ENCODE measurements around the gene ATP10B. TPM values are rescaled to one million over a fixed set of nuclear protein-coding genes. Genes with fewer than 3 reads are reported as not detected.

The ATP10B gene
- total RNA-seq, 1 donor from 2014 or later, result not detected

DNA sequence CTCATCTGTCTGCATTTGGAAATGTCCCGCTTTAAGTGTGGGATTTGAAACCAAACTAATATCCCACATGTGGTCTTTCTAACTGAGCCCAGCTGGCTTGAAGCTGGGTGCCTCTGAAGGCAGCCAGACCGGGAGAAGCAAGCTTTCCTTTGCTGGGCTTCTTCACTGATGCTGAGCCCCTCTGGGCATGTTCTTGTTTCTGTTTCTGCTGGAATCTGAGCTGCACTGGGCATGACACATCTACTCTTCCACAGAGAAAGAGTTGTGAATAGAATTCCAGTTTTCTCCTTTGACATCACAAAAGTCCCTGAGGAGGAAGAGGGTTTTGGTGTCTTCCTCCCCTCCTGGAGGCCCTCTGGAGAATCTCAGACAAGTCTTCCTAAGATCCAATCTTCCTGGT, 179.5 kb downstream of the ATP10B start:
- intact Hi-C loops (cut with micrococcal nuclease), result no loop called here
- Mint-ChIP-seq H3K4me3 (no peak overlapping the region), H3K4me1 (no peaks in the 10 kb centered on the region), H3K27me3 (no peaks in the 10 kb centered on the region), H3K9me3 (no peaks in the 10 kb centered on the region), H3K27ac (no peak overlapping the region), H3K36me3 (ENCODE audit: low read depth) (no peaks in the 10 kb centered on the region)
- DNase-seq, result no peak

DNA sequence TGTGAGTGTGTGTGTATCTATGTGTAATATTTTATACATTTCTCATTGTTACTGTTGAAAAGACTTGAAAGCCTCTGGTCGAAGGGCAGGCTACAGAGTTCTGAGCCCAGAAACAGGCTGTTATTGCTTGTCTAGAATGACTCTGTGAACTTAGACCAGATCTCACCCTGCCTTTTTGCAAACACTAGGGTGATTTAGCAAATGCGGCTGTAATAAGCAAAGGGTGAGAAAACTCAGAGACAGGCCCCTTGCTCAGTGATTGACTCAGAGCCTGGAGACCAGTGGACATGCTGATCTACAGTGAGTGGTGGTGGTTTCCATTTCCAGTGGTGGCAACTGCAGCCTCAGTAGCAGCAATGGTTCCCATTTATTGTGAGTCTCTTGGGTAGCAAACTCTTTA, 183.7 kb downstream of the ATP10B start:
- no peaks in the 10 kb centered on the region for H3K4me1 Mint-ChIP-seq
- peaks cover 3% of the 10 kb centered on the region for H3K27me3 Mint-ChIP-seq
- intact Hi-C loops (cut with micrococcal nuclease), result no loop called here
- no peaks in the 10 kb centered on the region for H3K36me3 Mint-ChIP-seq (ENCODE audit: low read depth)
- no peak for DNase-seq
- H3K4me3 Mint-ChIP-seq, result no peak overlapping the region
- H3K9me3 Mint-ChIP-seq, result no peaks in the 10 kb centered on the region
- no peak overlapping the region for H3K27ac Mint-ChIP-seq

DNA sequence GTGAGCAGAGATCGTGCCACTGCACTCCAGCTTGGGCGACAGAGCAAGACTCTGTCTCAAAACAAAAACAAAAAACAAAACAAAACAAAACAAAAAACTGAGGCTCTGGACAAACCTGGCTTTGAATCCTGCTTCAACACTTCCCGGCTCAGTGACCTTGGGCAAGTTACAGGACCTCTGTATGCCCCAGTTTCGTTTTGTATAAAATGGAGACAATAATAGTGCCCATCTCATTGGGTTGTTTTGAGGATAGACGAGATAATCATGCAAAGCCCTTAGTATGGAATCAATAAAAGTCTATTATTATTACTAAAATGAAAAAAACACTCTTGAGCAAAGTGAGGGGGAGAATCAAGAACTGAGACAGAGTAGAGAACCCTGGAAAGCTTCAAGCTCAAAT, 184.9 kb downstream of the ATP10B start:
- DNase-seq, result no peak
- Mint-ChIP-seq H3K4me3 (no peak overlapping the region), H3K4me1 (no peaks in the 10 kb centered on the region), H3K27ac (no peak overlapping the region), H3K9me3 (no peaks in the 10 kb centered on the region), H3K27me3 (peaks cover 3% of the 10 kb centered on the region), H3K36me3 (ENCODE audit: low read depth) (no peaks in the 10 kb centered on the region)
- intact Hi-C loops (cut with micrococcal nuclease), result no loop called here

DNA sequence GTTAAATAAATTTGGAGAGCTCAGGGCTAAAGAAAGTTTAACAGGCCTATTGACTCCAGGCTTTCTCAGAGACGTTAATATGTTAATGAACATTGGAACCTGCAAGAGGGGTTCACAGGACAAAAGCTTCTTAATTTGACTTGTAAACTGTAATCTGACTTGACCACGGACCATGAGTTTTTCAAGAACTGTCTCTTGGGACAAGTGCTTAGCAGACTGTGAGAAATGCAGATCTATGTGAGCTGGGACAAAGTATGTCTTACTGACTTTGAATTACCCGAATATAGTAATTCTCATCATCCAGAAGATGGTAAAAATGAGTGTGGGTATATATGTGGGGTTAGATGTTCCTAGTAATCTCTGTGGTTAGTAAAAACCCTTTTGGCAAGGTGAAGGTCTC, 186.6 kb downstream of the ATP10B start:
- Mint-ChIP-seq H3K27me3 (peaks cover 3% of the 10 kb centered on the region), H3K4me3 (no peak overlapping the region), H3K4me1 (no peaks in the 10 kb centered on the region), H3K36me3 (ENCODE audit: low read depth) (no peaks in the 10 kb centered on the region), H3K9me3 (no peaks in the 10 kb centered on the region), H3K27ac (no peak overlapping the region)
- intact Hi-C loops (cut with micrococcal nuclease), result no loop called here
- no peak for DNase-seq

DNA sequence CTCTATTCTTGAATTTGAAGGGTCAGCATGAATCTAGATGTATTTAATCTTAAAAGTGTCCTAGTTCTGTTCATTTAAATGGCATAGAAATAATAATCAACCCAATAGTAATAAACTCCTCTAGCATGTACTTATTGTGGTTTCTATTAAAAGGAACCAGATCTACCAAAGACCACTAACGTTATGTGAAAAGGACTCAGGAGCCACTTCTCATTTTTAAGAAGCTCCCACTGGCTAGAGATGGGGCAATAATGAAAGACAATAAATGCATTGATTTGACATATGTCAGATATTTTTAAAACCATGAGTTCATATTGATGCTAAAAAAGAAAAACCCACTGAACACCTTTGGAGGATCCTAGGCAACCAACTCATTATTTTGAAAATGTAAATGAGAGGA, 191.9 kb downstream of the ATP10B start:
- Mint-ChIP-seq H3K4me3 (no peak overlapping the region), H3K27me3 (peaks cover 1% of the 10 kb centered on the region), H3K36me3 (ENCODE audit: low read depth) (no peaks in the 10 kb centered on the region), H3K4me1 (peaks cover 19% of the 10 kb centered on the region), H3K9me3 (peaks cover 3% of the 10 kb centered on the region), H3K27ac (no peak overlapping the region)
- no peak for DNase-seq
- intact Hi-C loops (cut with micrococcal nuclease), result no loop called here

DNA sequence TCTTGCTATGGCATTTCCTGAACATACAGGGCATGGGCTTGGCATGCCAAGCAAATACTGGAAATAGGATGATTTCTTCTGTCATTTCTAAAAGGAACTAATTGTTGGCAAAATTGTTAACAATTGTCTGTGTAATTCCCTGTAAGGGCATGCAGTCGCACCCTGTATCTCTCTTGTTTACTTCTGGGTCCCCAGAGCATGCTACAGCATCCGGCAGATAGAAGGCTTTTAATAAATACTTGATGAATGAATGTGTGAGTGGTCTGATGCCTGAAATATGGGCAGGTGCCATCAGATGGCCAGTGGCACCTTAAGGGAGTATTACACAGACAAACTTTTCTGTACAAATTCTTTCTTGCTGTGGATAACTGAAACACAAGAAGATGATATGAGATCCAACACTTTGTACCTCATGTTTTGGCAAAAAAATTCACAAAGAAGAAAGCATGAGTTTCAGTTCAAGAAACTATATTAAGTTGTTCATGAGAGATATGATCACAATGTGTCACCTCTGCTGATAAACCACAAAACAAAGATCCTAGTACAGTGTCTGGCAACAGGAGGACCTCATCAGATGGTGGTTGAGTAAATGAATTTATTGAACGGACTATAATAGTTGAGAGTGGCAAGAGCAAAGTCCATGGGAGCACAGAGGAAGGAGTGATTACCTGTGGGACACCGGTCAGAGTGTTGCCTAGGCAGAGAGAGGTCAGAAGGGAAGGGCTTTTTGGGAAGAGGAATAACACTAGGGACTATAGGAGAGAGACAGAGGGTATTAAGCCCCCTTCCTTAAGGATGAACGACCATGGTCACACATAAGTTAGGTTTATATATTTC, 194.2 kb downstream of the ATP10B start:
- Mint-ChIP-seq H3K4me3 (peak overlapping the region; percentile 9), H3K36me3 (ENCODE audit: low read depth) (no peaks in the 10 kb centered on the region), H3K4me1 (peaks cover 19% of the 10 kb centered on the region), H3K27me3 (peaks cover 1% of the 10 kb centered on the region), H3K9me3 (peaks cover 3% of the 10 kb centered on the region), H3K27ac (peak overlapping the region; percentile 56)
- no peak for DNase-seq
- intact Hi-C loops (cut with micrococcal nuclease), result loop anchor here (10.0 kb wide), 1 partner anchor 223 kb away; no protein-coding TSS in a partner anchor

DNA sequence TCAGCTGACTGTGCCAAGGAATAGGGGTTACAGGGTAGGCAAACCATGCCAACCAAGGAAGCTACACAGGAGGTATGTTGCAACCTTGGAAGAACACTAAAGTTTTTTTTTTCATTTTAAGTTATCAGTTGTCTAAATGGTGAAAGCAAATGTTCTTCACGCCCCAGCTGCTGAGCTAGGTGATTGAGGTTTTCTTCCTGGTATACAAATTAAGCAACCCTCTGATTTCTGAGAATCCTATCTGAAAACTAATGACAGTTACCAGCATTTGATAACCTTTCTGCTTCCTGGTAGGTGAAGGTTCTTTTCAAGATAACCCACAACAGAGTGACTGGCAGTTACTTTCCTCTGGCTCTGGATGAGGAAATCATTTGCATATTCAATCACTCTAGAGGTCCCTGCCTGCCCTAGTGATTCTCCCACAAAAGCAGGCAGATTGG, 194.9 kb downstream of the ATP10B start:
- DNase-seq, result peak; percentile 60
- Mint-ChIP-seq H3K4me1 (peaks cover 19% of the 10 kb centered on the region), H3K27me3 (peaks cover 1% of the 10 kb centered on the region), H3K27ac (peak overlapping the region; percentile 56), H3K36me3 (ENCODE audit: low read depth) (no peaks in the 10 kb centered on the region), H3K9me3 (peaks cover 3% of the 10 kb centered on the region), H3K4me3 (peak overlapping the region; percentile 18)
- intact Hi-C loops (cut with micrococcal nuclease), result loop anchor here (10.0 kb wide), 1 partner anchor 222 kb away; no protein-coding TSS in a partner anchor

DNA sequence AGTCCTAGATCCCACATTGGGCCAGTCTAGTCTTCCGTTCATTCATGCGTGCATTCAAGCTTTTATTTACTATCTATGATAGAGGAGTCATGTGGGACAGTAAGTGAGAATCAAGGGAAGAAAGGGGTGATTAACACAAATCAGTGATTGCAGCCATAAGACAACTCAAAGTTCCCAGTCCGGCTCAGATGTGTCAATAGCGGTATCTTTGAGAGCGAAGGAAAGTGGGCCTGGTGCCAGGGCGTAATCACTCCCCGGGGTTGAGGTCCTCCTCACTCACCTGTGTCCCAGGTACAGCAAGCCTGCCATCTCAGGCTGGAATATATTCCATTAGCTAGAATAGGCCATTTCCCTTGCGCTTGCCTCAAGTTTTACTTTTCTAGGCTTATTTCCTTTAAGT, 196.3 kb downstream of the ATP10B start:
- intact Hi-C loops (cut with micrococcal nuclease), result loop anchor here (10.0 kb wide), 1 partner anchor 221 kb away; no protein-coding TSS in a partner anchor

DNA sequence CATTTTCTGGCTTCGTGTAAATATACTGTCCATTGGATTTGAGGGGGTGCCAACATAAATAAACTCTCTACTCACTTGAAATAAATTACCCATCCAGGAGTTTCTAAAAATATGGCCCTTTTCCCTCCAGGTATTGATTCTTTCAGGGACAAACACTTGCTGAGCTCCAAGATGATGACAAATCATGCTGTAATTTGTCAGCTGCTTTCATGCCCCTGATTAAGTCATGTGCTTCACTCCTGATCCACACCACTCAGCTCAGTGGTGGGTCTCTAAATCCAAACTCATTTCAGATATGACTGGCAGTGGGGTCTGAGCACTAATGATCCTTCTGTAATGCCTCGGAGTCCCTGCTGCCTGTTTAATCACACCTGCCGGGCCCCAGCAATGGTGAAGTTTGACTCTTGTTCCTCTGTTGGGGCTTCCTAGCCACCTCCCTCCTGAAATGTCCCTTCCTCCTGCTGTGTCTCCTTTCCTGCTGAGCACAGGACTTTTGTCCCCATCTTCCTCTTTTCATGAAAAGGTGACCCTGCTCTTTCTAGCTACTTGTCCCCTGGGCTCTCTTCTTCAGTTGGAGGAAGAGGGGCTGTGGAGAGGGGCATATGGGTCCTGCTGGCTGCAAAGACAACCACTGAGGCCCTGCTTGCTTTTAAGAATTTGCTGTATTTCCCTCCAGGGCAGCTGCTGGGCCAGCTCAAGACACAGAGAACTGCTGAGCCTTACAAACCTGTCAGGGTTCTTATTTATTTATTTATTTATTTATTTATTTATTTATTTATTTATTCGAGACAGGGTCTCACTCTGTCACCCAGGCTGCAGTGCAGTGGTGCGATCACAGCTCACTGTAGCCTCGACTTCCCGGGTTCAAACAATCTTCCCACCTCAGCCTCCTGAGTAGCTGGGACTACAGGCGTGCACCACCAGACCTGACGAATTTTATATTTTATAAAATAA, 200.0 kb downstream of the ATP10B start:
- no peaks in the 10 kb centered on the region for H3K9me3 Mint-ChIP-seq
- H3K4me3 Mint-ChIP-seq, result no peak overlapping the region
- DNase-seq, result no peak
- H3K27me3 Mint-ChIP-seq, result peaks cover 3% of the 10 kb centered on the region
- no peaks in the 10 kb centered on the region for H3K36me3 Mint-ChIP-seq (ENCODE audit: low read depth)
- peaks cover 9% of the 10 kb centered on the region for H3K4me1 Mint-ChIP-seq
- no peak overlapping the region for H3K27ac Mint-ChIP-seq
- intact Hi-C loops (cut with micrococcal nuclease), result loop anchor here (10.0 kb wide), 1 partner anchor 217 kb away; no protein-coding TSS in a partner anchor

More for the DNA sequence above, 196.3 kb downstream of the ATP10B start:
- Mint-ChIP-seq H3K36me3 (ENCODE audit: low read depth) (no peaks in the 10 kb centered on the region), H3K9me3 (peaks cover 3% of the 10 kb centered on the region), H3K27me3 (peaks cover 1% of the 10 kb centered on the region), H3K27ac (no peak overlapping the region), H3K4me3 (no peak overlapping the region), H3K4me1 (peaks cover 19% of the 10 kb centered on the region)
- DNase-seq, result no peak

DNA sequence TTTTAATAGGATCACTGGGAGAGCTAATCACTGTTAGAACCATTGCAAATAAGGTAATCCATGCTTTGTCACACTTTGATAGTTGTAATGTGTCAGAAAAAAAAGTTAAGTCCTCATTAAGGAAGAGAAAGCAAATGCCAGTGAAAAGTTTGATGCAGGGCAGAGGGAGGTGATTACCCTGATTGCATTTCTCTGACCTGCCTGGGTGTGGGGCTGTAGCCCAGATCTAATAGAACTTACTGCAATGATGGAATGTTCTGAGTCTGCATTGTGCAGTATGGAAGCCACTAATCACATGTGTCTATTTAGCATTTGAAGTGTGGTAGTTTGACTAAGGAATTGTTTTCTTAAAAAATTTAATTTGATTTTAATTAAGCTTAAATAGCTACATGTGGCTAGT, 202.7 kb downstream of the ATP10B start:
- Mint-ChIP-seq H3K4me3 (no peak overlapping the region), H3K36me3 (ENCODE audit: low read depth) (no peaks in the 10 kb centered on the region), H3K27ac (no peak overlapping the region), H3K4me1 (no peaks in the 10 kb centered on the region), H3K9me3 (no peaks in the 10 kb centered on the region), H3K27me3 (peaks cover 3% of the 10 kb centered on the region)
- peak; percentile 61 for DNase-seq
- intact Hi-C loops (cut with micrococcal nuclease), result no loop called here

DNA sequence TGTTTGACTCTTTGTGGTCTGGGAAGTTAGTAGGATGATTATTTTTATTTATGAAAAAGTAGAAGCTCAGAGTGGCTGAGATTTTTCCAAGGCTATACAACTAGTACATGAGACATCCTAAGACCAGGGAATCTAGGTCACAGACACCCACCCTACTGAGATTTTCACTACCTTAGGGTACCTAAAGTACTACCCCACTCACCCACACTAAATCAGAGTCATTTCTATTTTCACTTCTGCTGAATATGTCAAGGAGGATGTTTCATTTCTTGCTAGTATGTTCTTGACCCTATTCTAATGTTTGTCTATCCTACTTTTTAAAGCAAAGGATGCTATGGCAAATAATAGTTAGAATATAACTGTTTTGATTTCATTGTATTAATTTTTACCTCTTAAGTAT, 206.0 kb downstream of the ATP10B start:
- Mint-ChIP-seq H3K27me3 (peaks cover 3% of the 10 kb centered on the region), H3K9me3 (no peaks in the 10 kb centered on the region), H3K4me3 (no peak overlapping the region), H3K27ac (no peak overlapping the region), H3K36me3 (ENCODE audit: low read depth) (no peaks in the 10 kb centered on the region), H3K4me1 (no peaks in the 10 kb centered on the region)
- no peak for DNase-seq
- intact Hi-C loops (cut with micrococcal nuclease), result no loop called here

DNA sequence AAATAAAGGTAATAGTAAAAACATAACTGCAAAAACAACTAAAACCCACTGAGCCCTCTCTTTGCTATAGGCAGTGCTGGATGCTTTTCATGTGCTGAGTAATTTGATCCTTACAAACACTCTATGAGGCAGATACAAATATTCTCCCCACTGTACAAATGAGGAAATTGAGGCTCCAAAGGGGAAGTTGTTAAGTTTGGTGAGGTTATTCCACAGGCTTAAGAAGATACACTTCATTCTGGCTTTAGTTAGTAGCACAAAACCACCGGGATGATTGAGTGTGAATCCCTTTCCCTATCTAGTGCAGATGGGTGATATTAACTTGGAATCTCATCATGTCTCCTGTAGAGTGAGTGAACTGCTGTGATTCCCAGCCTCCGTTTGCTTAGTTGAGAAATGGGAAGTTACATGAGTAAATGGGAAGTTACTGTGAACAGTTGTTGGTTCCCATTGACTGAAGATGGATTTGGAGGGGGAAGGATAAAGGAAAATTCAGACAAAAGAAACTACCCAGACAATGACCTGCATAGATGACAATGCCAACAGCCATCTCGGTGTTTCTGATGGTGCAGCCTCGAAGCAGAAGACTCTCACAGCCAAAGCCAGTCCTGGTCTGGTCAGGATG, 208.3 kb downstream of the ATP10B start:
- intact Hi-C loops (cut with micrococcal nuclease), result no loop called here

DNA sequence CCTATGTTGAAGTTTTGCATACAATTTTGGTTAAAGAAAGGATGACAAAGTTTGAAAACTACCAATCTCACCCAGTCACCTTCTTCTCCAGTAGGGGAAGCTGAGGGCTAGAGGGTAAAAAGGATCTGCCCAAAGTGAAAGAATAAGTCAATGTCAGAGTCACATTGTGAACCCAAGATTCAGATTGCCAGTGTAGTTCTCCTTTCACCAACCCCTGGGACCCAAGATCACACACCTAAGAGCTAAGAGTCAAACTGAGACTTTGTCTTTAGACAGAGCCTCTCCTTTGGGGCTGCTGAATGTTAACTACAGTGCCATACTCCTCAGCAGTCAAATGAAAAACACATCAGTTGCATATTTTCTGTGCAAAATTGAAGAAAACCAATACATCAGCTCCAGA, 210.6 kb downstream of the ATP10B start:
- intact Hi-C loops (cut with micrococcal nuclease), result no loop called here
- Mint-ChIP-seq H3K27ac (no peak overlapping the region), H3K36me3 (ENCODE audit: low read depth) (no peaks in the 10 kb centered on the region), H3K4me1 (no peaks in the 10 kb centered on the region), H3K4me3 (no peak overlapping the region), H3K9me3 (peaks cover 6% of the 10 kb centered on the region), H3K27me3 (no peaks in the 10 kb centered on the region)
- DNase-seq, result no peak

More for the DNA sequence above, 208.3 kb downstream of the ATP10B start:
- no peak overlapping the region for H3K27ac Mint-ChIP-seq
- no peak for DNase-seq
- H3K4me3 Mint-ChIP-seq, result no peak overlapping the region
- H3K4me1 Mint-ChIP-seq, result no peaks in the 10 kb centered on the region
- no peaks in the 10 kb centered on the region for H3K9me3 Mint-ChIP-seq
- no peaks in the 10 kb centered on the region for H3K36me3 Mint-ChIP-seq (ENCODE audit: low read depth)
- H3K27me3 Mint-ChIP-seq, result peaks cover 3% of the 10 kb centered on the region
